ENCODE data around the gene DOCK8. TPM values are rescaled to one million over a fixed set of nuclear protein-coding genes. Genes with fewer than 3 reads are reported as not detected.

The DOCK8 gene
- total RNA-seq, 1 experiment from 2014 or later = 1.4 TPM

GRCh38 chr9:401223-401622, 186.6 kb downstream of the DOCK8 start:
- Mint-ChIP-seq H3K9me3 (peaks cover 5 to 6% of the 10 kb centered on the region in 2 experiments; a peak in 3 of 5 replicates), H3K4me1 (peaks cover 16 to 22% of the 10 kb centered on the region in 2 experiments), H3K36me3 (ENCODE audit: insufficient read depth in 1 of 3, low read depth in 3 of 3) (peaks cover 0 to 6% (median 3%) of the 10 kb centered on the region in 3 experiments; a peak in 4 of 7 replicates), H3K27me3 (ENCODE audit: low read depth) (peaks cover 2% of the 10 kb centered on the region), H3K27ac (no peak overlapping the region), H3K4me3 (no peak overlapping the region)
- peaks cover 2% of the 10 kb centered on the region; the same call in 1 of the 2 replicates for H3K4me1 ChIP-seq (ENCODE audit: insufficient read depth, low read length)
- H4K5ac ChIP-seq (ENCODE audit: insufficient read length, low read depth, low read length) = no peak overlapping the region
- no peaks in the 10 kb centered on the region for H3K79me1 ChIP-seq (ENCODE audit: insufficient read depth, low read depth, low read length, poor library complexity, severe bottlenecking)
- no peak overlapping the region for H4K91ac ChIP-seq (ENCODE audit: insufficient read length, low read depth, low read length)
- no peak overlapping the region for H2AK5ac ChIP-seq (ENCODE audit: insufficient read length, low read length)
- H3K4me2 ChIP-seq (ENCODE audit: insufficient read depth, insufficient read length, low read length) = no peak overlapping the region
- H3K4ac ChIP-seq (ENCODE audit: low read depth, low read length) = no peak overlapping the region
- H3K9ac ChIP-seq (ENCODE audit: extremely low read depth, insufficient read length, low read length) = no peak overlapping the region
- H3T11ph ChIP-seq (ENCODE audit: low read length) = no peak overlapping the region
- no peaks in the 10 kb centered on the region for H4K20me1 ChIP-seq (ENCODE audit: control insufficient read depth, insufficient read depth, insufficient read length)
- no peak overlapping the region for H3K27ac ChIP-seq (ENCODE audit: insufficient read length, low read depth, low read length)
- H3K14ac ChIP-seq (ENCODE audit: insufficient read depth, low read length) = no peak overlapping the region
- no peak overlapping the region for H2BK12ac ChIP-seq (ENCODE audit: insufficient read length, low read depth, low read length)
- H3K23me2 ChIP-seq (ENCODE audit: insufficient read length, low read depth, low read length, poor library complexity, severe bottlenecking) = no peaks in the 10 kb centered on the region
- TF ChIP-seq, protein P1, sequence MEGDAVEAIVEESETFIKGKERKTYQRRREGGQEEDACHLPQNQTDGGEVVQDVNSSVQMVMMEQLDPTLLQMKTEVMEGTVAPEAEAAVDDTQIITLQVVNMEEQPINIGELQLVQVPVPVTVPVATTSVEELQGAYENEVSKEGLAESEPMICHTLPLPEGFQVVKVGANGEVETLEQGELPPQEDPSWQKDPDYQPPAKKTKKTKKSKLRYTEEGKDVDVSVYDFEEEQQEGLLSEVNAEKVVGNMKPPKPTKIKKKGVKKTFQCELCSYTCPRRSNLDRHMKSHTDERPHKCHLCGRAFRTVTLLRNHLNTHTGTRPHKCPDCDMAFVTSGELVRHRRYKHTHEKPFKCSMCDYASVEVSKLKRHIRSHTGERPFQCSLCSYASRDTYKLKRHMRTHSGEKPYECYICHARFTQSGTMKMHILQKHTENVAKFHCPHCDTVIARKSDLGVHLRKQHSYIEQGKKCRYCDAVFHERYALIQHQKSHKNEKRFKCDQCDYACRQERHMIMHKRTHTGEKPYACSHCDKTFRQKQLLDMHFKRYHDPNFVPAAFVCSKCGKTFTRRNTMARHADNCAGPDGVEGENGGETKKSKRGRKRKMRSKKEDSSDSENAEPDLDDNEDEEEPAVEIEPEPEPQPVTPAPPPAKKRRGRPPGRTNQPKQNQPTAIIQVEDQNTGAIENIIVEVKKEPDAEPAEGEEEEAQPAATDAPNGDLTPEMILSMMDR (conservative IDR thresholded peaks at IDR 0.05) = no peak
- H3K23ac ChIP-seq (ENCODE audit: insufficient read length, low read depth, low read length) = no peak overlapping the region
- no peak overlapping the region for H3K18ac ChIP-seq (ENCODE audit: insufficient read length, low read depth, low read length)
- H2BK120ac ChIP-seq (ENCODE audit: low read depth, low read length, poor library complexity, severe bottlenecking) = no peak overlapping the region
- no CpG with 5 or more reads among the region's 3 CpGs for WGBS (ENCODE audit: extremely low coverage, insufficient read length, low lambda C conversion rate)
- no peak overlapping the region for H2AFZ ChIP-seq (ENCODE audit: low read length)
- H4K8ac ChIP-seq (replicated peaks; ENCODE audit: insufficient read length, low read depth, low read length) = no peak overlapping the region
- no peak overlapping the region for H2BK20ac ChIP-seq (ENCODE audit: low read depth, low read length, poor library complexity, severe bottlenecking)
- H3K9me3 ChIP-seq (ENCODE audit: control insufficient read depth, low read depth, low read length) = no peaks in the 10 kb centered on the region
- no peak for DNase-seq
- no peak overlapping the region for H2BK15ac ChIP-seq (ENCODE audit: low read depth, low read length)
- H3K27me3 ChIP-seq (ENCODE audit: insufficient read depth, low read length) = no peaks in the 10 kb centered on the region
- H3K56ac ChIP-seq (ENCODE audit: insufficient read length, low read depth, low read length) = no peak overlapping the region
- no peak overlapping the region for H2BK5ac ChIP-seq (ENCODE audit: insufficient read length, low read length)
- H3K79me2 ChIP-seq (ENCODE audit: insufficient read depth, low read length) = no peaks in the 10 kb centered on the region
